ENCODE data around the gene ARHGAP15. TPM values are rescaled to one million over a fixed set of nuclear protein-coding genes. Genes with fewer than 3 reads are reported as not detected.
A peak's percentile ranks its signal among the peaks of the same experiment; 100 is the strongest.
"Not testable (repeated sequence)": the region's sequence is repeated elsewhere in the genome, so short reads cannot be mapped to it uniquely, and the experiment has no call there.

ARHGAP15 gene
- total RNA-seq, 1 donor from 2014 or later: not detected

- DNase-seq (ENCODE audit: extremely low spot score, unreplicated experiment): no peak
- peaks cover 1% of the 10 kb centered on the region for H3K9me3 Mint-ChIP-seq (ENCODE audit: unreplicated experiment)
- TF ChIP-seq CTCF (IDR thresholded peaks at IDR 0.05): no peak
- no peaks in the 10 kb centered on the region for H3K36me3 Mint-ChIP-seq (ENCODE audit: unreplicated experiment)
- no peak overlapping the region for H3K4me3 Mint-ChIP-seq (ENCODE audit: unreplicated experiment)
- H3K4me1 Mint-ChIP-seq (ENCODE audit: unreplicated experiment): peaks cover 4% of the 10 kb centered on the region
- no peak overlapping the region for H3K27ac Mint-ChIP-seq (ENCODE audit: unreplicated experiment)
- no peaks in the 10 kb centered on the region for H3K27me3 Mint-ChIP-seq (ENCODE audit: unreplicated experiment)
Observed at GRCh38 chr2:143533846-143534245, 404.6 kb downstream of the ARHGAP15 start.

- Mint-ChIP-seq H3K4me1 (ENCODE audit: unreplicated experiment) (peaks cover under 1% of the 10 kb centered on the region), H3K27me3 (ENCODE audit: unreplicated experiment) (no peaks in the 10 kb centered on the region), H3K4me3 (ENCODE audit: unreplicated experiment) (no peak overlapping the region), H3K36me3 (ENCODE audit: unreplicated experiment) (peaks cover 3% of the 10 kb centered on the region), H3K27ac (ENCODE audit: unreplicated experiment) (no peak overlapping the region), H3K9me3 (ENCODE audit: unreplicated experiment) (peaks cover 8% of the 10 kb centered on the region)
- no peak for DNase-seq (ENCODE audit: extremely low spot score, unreplicated experiment)
- TF ChIP-seq CTCF (IDR thresholded peaks at IDR 0.05): no peak
Observed at GRCh38 chr2:143535802-143536201, 406.6 kb downstream of the ARHGAP15 start.

- Mint-ChIP-seq H3K4me1 (ENCODE audit: unreplicated experiment) (peaks cover 19% of the 10 kb centered on the region), H3K9me3 (ENCODE audit: unreplicated experiment) (peaks cover 12% of the 10 kb centered on the region)
- not testable (repeated sequence) for H3K27me3 Mint-ChIP-seq (ENCODE audit: unreplicated experiment); H3K4me3 Mint-ChIP-seq (ENCODE audit: unreplicated experiment); H3K27ac Mint-ChIP-seq (ENCODE audit: unreplicated experiment); DNase-seq (ENCODE audit: extremely low spot score, unreplicated experiment); H3K36me3 Mint-ChIP-seq (ENCODE audit: unreplicated experiment)
Observed at GRCh38 chr2:143541899-143542298, 412.7 kb downstream of the ARHGAP15 start.

GRCh38 chr2:143545059-143545948 lies 416.1 kb downstream of the ARHGAP15 start:
- no peak for TF ChIP-seq CTCF (IDR thresholded peaks at IDR 0.05)
- Mint-ChIP-seq H3K4me3 (ENCODE audit: unreplicated experiment) (no peak overlapping the region), H3K4me1 (ENCODE audit: unreplicated experiment) (peaks cover 19% of the 10 kb centered on the region), H3K27ac (ENCODE audit: unreplicated experiment) (peak overlapping the region; percentile 65), H3K27me3 (ENCODE audit: unreplicated experiment) (no peaks in the 10 kb centered on the region), H3K9me3 (ENCODE audit: unreplicated experiment) (peaks cover 7% of the 10 kb centered on the region), H3K36me3 (ENCODE audit: unreplicated experiment) (peaks cover under 1% of the 10 kb centered on the region)
- DNase-seq (ENCODE audit: extremely low spot score, unreplicated experiment): no peak

GRCh38 chr2:143545949-143546255 lies 416.7 kb downstream of the ARHGAP15 start:
- Mint-ChIP-seq H3K27me3 (ENCODE audit: unreplicated experiment) (no peaks in the 10 kb centered on the region), H3K9me3 (ENCODE audit: unreplicated experiment) (peaks cover 3% of the 10 kb centered on the region), H3K4me1 (ENCODE audit: unreplicated experiment) (peaks cover 19% of the 10 kb centered on the region), H3K27ac (ENCODE audit: unreplicated experiment) (peak overlapping the region; percentile 65), H3K4me3 (ENCODE audit: unreplicated experiment) (peak overlapping the region; percentile 26), H3K36me3 (ENCODE audit: unreplicated experiment) (no peaks in the 10 kb centered on the region)
- no peak for DNase-seq (ENCODE audit: extremely low spot score, unreplicated experiment)
- TF ChIP-seq CTCF (IDR thresholded peaks at IDR 0.05): no peak

All from osteocyte (in vitro differentiated cells).